IPS-15b (cell line): ENCODE data around the gene AP1M1.

ENCODE experiments used
- H3K27me3 ChIP-seq: one replicate; pipeline ENCODE4 v1.6.1; 2013; ENCODE audit warnings: low read length; ENCODE audit not compliant: control insufficient read depth, insufficient read depth
- H3K36me3 ChIP-seq: one replicate; pipeline ENCODE4 v1.6.1; 2013; ENCODE audit warnings: low read length; ENCODE audit not compliant: control insufficient read depth, insufficient read depth
- H3K4me1 ChIP-seq: one replicate; pipeline ENCODE4 v1.6.1; 2013; ENCODE audit warnings: mild to moderate bottlenecking, low read length; ENCODE audit not compliant: control insufficient read depth, insufficient read depth
- H3K4me3 ChIP-seq: one replicate; pipeline ENCODE4 v1.5.1; 2013; ENCODE audit warnings: low read depth, low read length
- H3K9ac ChIP-seq: one replicate; pipeline ENCODE4 v1.6.1; 2013; ENCODE audit warnings: low read depth, mild to moderate bottlenecking, low read length
- H3K9me3 ChIP-seq: one replicate; pipeline ENCODE4 v1.6.1; 2013; ENCODE audit warnings: mild to moderate bottlenecking, low read length; ENCODE audit not compliant: control insufficient read depth, insufficient read depth

Gene AP1M1

DNA sequence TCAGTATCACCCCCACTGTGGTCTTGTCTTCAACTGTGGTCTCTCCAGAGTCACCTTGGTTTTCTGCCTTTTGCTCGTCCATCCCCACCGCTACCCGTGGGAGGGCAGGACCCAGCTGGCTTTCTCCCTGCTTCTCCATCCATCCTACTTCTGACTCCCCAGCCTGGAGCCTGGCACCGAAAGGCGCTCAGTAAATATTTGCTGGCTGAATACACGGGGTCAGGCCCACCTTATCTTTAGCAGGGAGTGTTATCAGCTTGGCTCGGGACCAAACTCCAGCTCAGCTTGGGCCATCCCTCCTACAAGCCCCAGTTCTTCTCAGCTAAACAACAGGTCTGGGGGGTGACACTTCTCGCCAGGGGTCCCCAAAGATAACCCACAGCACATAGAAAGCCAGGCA is 64.9 kb downstream of the AP1M1 start:
- no peaks in the 10 kb centered on the region for H3K4me1 ChIP-seq
- no peaks in the 10 kb centered on the region for H3K27me3 ChIP-seq
- H3K36me3 ChIP-seq = no peaks in the 10 kb centered on the region
- H3K9me3 ChIP-seq = no peaks in the 10 kb centered on the region
- H3K4me3 ChIP-seq = no peak overlapping the region
- no peak overlapping the region for H3K9ac ChIP-seq

DNA sequence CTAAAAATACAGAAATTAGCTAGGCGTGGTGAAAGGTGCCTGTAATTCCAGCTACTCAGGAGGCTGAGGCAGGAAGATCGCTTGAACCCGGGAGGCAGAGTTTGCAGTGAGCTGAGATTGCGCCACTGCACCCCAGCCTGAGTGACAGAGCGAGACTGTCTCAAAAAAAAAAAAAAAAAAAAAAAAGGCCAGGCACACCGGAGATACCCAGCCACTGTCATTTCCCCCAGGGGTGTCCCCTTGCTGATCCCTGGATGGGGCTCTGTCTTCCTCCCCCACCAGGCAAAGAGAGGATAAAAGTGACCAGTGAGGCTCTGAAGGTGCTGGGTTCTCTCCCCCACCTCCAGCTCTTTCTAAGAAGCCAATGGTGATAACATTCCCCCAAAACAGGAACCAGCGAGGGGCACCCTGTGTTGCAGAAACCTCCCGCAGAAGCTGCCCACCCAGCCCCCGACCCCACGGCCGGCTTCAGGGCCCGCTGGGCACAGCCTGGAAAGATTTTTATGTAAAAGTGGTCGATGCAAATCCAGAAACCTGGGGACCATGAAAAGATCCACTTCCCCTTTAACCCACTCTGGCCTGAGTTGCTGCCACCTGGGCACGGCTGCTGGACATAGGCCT is 65.5 kb downstream of the AP1M1 start:
- Histone ChIP-seq H3K4me3 (no peak overlapping the region), H3K27me3 (no peaks in the 10 kb centered on the region), H3K36me3 (no peaks in the 10 kb centered on the region), H3K9me3 (no peaks in the 10 kb centered on the region), H3K4me1 (no peaks in the 10 kb centered on the region), H3K9ac (no peak overlapping the region)

DNA sequence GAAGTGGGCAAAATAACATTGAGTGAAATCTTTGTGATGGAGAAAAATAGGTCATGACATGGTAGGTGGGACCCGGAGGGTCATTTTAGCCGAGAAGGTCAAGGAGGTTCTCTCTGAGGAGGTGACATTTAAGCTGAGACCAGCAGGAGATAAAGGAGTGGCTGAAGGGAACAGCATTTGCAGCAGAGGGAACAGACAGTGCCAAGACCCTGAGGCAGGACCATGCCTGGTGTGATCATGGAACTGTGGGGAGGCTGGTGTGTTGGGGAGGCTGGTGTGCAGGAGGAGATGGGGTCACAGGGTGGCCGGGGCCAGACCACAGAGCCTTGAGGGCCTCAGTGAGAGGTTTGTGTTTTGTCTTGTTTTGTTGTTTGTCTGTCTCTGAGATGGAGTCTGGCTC is 67.5 kb downstream of the AP1M1 start:
- H3K4me1 ChIP-seq = no peaks in the 10 kb centered on the region
- H3K4me3 ChIP-seq = no peak overlapping the region
- H3K27me3 ChIP-seq = no peaks in the 10 kb centered on the region
- H3K9me3 ChIP-seq = no peaks in the 10 kb centered on the region
- H3K9ac ChIP-seq = no peak overlapping the region
- H3K36me3 ChIP-seq = no peaks in the 10 kb centered on the region

DNA sequence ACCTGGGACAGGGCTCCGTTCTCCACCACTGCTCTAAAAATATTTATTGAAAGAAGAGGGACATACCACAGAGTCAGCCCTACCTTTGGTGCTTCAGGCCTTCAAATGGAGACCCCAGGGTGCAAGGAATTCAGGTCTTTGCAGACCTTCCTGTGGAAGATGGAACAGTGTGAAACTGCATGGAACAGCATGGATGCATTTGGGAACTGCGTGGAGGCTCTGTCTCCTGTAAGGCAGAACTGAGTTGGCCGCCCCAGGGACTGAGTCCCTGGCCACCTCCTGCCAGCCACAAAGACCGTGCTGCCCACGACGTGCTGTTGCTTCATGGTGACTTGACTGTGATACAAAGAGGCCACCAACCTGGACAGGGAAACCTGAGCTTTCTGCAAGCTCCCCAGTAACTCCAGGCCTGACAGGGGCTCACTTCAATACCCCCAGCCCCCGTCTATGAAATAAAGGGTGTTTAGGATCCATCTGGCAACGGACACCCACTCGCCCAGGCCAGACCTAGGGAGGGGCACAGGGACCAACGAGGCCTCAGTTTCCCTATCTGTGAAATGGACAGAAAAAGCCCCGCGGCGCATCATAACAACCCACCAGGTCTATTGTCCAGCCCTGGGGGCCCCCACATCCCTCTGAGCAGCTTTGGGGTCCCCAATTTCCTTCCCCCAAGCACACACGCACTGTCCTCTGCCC is 68.3 kb downstream of the AP1M1 start:
- H3K27me3 ChIP-seq = no peaks in the 10 kb centered on the region
- no peak overlapping the region for H3K9ac ChIP-seq
- H3K4me1 ChIP-seq = no peaks in the 10 kb centered on the region
- H3K9me3 ChIP-seq = no peaks in the 10 kb centered on the region
- no peaks in the 10 kb centered on the region for H3K36me3 ChIP-seq
- no peak overlapping the region for H3K4me3 ChIP-seq

DNA sequence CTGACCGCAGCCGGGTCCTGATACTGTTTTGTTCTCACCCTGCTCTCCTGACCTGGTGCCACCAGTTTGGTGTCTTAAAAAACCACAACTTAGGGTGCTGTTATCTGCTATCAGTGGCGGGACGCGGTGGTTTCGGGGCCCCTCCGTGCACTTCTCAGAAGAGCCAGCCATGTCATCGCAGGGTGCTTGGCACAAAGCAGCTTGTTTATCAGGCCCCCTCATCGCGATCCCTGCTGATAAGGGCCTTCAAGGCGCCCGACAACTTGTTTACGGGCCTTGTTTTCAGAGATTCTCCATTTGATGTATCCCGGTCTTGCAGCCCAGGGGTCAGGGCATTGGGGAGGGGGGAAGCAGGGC is 68.9 kb downstream of the AP1M1 start:
- Histone ChIP-seq H3K9ac (no peak overlapping the region), H3K27me3 (no peaks in the 10 kb centered on the region), H3K4me1 (no peaks in the 10 kb centered on the region), H3K36me3 (no peaks in the 10 kb centered on the region), H3K9me3 (no peaks in the 10 kb centered on the region), H3K4me3 (no peak overlapping the region)

DNA sequence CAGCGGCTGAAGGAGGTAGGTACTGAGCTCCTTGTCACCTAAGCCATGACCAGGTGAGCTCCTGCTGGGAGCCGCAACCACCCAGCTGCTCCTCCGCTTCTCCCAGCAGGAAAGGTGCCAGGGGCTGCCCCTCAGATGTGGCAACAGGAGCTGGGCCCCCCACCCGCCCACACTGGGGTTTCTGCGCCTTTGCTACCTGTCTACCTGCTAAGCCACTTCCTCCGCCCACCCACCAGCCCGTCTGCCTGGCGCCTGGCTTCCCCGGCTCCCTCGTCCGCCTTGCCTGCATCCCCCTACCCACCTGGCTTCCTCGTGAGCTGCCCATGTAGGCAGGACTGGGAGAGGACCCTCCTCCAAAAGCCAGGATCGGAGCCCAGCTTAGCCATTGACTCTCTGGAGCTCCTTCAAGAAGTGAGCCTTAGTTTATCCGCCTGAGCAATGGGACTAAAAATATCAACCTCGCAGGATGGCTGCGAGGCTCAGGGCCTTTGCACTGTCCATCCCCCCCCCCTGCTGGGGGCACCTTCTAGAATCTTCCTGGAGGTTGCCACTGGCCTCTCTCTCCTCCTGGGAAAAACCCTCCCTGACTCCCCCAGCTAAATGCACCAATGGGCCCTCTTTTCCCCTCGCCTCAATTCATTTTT is 71.1 kb downstream of the AP1M1 start:
- Histone ChIP-seq H3K4me1 (no peaks in the 10 kb centered on the region), H3K9ac (no peak overlapping the region), H3K36me3 (no peaks in the 10 kb centered on the region), H3K27me3 (no peaks in the 10 kb centered on the region), H3K9me3 (no peaks in the 10 kb centered on the region), H3K4me3 (no peak overlapping the region)

DNA sequence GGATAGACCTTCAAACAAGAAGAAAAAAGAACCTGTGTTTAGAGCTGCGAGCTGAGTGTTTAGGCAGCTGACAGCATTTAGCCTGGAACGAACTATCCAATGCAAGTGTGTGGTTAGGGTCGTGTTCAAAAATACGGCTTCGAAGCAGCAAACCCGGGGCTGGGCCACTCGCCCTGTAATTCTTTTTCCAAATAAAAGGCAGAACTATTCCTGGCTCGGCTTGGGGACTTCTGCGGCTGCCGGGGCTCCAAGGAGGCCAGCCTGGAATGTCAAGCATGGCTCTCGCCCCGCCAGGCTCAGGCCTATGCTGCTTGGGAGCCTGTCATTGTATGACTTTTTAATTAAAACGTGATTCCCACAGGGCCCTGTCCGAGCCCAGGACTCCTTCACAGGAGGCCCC is 75.2 kb downstream of the AP1M1 start:
- Histone ChIP-seq H3K4me3 (no peak overlapping the region), H3K4me1 (no peaks in the 10 kb centered on the region)

DNA sequence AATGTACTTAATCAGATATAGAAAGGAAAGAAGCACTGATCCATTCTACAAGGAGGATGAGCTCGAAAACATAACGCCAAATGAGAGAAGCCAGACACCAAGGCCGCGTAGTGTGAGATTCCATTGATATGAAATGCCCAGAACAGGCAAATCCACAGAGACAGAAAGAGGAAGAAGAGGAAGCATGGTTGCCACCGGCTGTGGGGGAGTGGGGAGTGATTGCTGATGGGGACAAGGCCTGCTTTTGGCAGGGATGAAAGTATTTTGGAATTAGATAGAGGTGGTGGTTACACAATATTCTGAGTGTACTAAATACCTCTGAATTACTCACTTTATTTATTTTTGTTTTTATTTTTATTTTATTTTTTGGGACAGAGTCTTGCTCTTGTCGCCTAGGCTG is 76.7 kb downstream of the AP1M1 start:
- no peak overlapping the region for H3K4me3 ChIP-seq
- H3K9me3 ChIP-seq = no peaks in the 10 kb centered on the region
- H3K27me3 ChIP-seq = no peaks in the 10 kb centered on the region
- no peaks in the 10 kb centered on the region for H3K36me3 ChIP-seq
- H3K9ac ChIP-seq = no peak overlapping the region
- H3K4me1 ChIP-seq = no peaks in the 10 kb centered on the region

More for the DNA sequence above, 75.2 kb downstream of the AP1M1 start:
- Histone ChIP-seq H3K9me3 (no peaks in the 10 kb centered on the region), H3K9ac (no peak overlapping the region), H3K36me3 (no peaks in the 10 kb centered on the region), H3K27me3 (no peaks in the 10 kb centered on the region)

DNA sequence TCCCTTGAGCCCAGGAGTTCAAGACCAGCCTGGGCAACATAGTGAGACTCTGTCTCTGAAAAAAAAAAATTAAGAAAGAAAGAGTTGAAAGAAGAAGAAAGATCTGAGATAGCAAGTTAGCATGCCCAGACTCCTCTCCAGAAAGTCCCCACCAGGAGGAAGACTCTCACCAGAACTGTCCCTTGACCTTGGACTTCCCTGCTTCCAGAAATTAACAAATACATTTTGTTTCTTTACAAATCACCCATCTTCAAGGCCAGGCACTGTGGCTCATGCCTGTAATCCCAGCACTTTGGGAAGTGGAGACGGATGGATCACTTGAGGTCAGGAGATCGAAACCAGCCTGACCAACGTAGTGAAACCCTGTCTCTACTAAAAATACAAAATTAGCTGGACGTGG is 82.6 kb downstream of the AP1M1 start:
- no peaks in the 10 kb centered on the region for H3K4me1 ChIP-seq
- H3K9me3 ChIP-seq = no peaks in the 10 kb centered on the region
- H3K9ac ChIP-seq = no peak overlapping the region
- H3K36me3 ChIP-seq = no peaks in the 10 kb centered on the region
- no peak overlapping the region for H3K4me3 ChIP-seq
- no peaks in the 10 kb centered on the region for H3K27me3 ChIP-seq

DNA sequence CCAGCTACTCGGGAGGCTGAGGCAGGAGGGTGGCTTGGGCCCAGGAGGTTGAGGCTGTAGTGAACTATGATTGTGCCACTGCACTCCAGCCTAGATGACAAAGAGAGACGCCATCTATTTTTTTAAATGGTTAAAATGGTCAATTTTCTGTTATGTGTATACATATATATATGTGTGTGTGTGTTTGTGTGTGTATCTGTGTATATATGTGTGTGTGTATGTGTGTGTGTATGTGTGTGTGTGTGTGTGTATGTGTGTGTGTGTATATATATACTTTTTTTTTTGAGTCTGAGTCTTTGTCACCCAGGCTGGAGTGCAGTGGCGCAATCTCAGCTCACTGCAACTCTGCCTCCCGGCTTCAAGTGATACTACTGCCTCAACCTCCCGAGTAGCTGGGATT is 84.0 kb downstream of the AP1M1 start:
- Histone ChIP-seq H3K9me3 (no peaks in the 10 kb centered on the region), H3K4me3 (no peak overlapping the region), H3K9ac (no peak overlapping the region), H3K4me1 (no peaks in the 10 kb centered on the region), H3K27me3 (no peaks in the 10 kb centered on the region), H3K36me3 (no peaks in the 10 kb centered on the region)

DNA sequence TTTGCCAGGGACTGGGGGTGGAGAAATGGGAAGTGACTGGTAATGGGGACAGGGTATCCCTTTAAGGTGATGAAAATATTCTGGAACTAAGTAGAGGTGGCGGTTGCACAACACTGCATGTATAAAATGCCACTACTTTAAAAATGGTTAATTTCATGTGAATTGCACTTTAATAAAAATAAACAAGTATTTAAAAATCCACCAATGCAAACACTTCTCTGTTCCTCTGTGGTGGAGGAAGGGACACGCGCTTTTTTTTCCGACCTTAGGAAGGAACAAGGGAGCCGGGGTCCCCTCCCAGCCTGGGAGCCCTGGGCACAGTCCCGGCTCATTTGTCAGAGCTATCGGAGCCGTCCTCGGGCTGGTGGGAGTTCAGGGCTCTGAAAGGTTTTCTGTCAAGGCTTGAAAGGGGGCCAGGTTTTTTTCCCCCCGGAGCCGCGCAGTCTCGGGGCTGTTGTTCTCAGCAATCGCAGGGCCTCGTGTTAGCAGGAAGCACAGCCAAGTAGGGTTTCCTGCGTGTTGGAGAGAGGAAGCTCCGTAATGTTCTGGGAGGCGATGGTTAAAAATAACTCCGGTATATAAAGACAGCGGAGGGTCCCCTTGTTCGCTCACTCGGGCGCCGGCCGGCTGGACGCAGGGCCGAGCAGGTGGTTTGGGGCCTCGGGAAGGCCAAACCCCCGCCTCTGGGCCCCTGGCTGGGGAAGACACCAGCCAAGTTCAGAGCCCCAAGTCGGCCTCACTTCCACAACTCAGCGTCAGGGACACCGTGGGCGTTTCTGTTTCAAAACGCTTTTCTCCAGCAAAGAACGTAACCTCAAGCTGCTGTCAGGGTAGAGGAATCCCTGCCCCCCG is 85.7 kb downstream of the AP1M1 start:
- Histone ChIP-seq H3K9me3 (no peaks in the 10 kb centered on the region), H3K36me3 (no peaks in the 10 kb centered on the region), H3K9ac (no peak overlapping the region), H3K4me1 (no peaks in the 10 kb centered on the region), H3K4me3 (no peak overlapping the region), H3K27me3 (no peaks in the 10 kb centered on the region)
